Keratinocyte (primary cell): ENCODE data around the gene RBFOX1. TPM values are rescaled to one million over a fixed set of nuclear protein-coding genes. Genes with fewer than 3 reads are reported as not detected.

Experiments
- DNase-seq: peaks from one replicate; pipeline ENCODE4 v3.0.0-alpha.2; 2011; ENCODE audit warnings: low read depth, missing footprints, low spot score
- FAIRE-seq: peaks from 2 replicates; lab custom pipeline; 2011; peaks lifted over from hg19 to GRCh38; lab: Jason Lieb, UNC
- H2AFZ ChIP-seq: 2 replicates; pipeline ENCODE4 v1.6.0; 2012; ENCODE audit warnings: low read length, control low read depth, inconsistent platforms; ENCODE audit not compliant: control insufficient read depth
- H3K27ac ChIP-seq: 2 replicates; pipeline ENCODE4 v1.5.1; 2011; ENCODE audit warnings: low read length; ENCODE audit not compliant: control insufficient read depth, insufficient read depth
- H3K27me3 ChIP-seq: 3 replicates; pipeline ENCODE4 v1.6.0; 2011; ENCODE audit warnings: low read length; ENCODE audit not compliant: control insufficient read depth, insufficient read depth; ENCODE audit errors: extremely low read depth
- H3K36me3 ChIP-seq, 2 experiments: 2 replicates in 1 of 2; 3 replicates in 1 of 2; pipeline ENCODE4 v1.5.1; 2011; ENCODE audit warnings: low read length in 2 of 2, mild to moderate bottlenecking in 1 of 2; ENCODE audit not compliant: control insufficient read depth in 2 of 2, insufficient read depth in 2 of 2; ENCODE audit errors: extremely low read depth in 1 of 2
- H3K4me1 ChIP-seq: 3 replicates; pipeline ENCODE4 v1.5.1; 2011; ENCODE audit warnings: low read length; ENCODE audit not compliant: control insufficient read depth, insufficient read depth; ENCODE audit errors: extremely low read depth
- H3K4me2 ChIP-seq: 3 replicates; pipeline ENCODE4 v1.6.0; 2011; ENCODE audit warnings: low read depth, low read length; ENCODE audit not compliant: control insufficient read depth, insufficient read depth; ENCODE audit errors: extremely low read depth
- H3K4me3 ChIP-seq, 3 experiments: fragments of 200-600 bp in 1 of 3; sonication (generic) in 1 of 3; 2 replicates in 2 of 3; 3 replicates in 1 of 3; pipeline ENCODE4 v1.5.1; 2011 to 2016; ENCODE audit warnings: low read length in 3 of 3, mild to moderate bottlenecking in 3 of 3, control low read depth in 2 of 3, inconsistent platforms in 1 of 3, low read depth in 1 of 3, mixed read lengths in 1 of 3, mixed run types in 1 of 3, moderate library complexity in 1 of 3; ENCODE audit not compliant: control insufficient read depth in 2 of 3, insufficient read depth in 2 of 3; ENCODE audit errors: extremely low read depth in 1 of 3
- H3K79me2 ChIP-seq: 2 replicates; pipeline ENCODE4 v1.6.0; 2012; ENCODE audit warnings: low read length; ENCODE audit not compliant: control insufficient read depth, insufficient read depth
- H3K9ac ChIP-seq: 3 replicates; pipeline ENCODE4 v1.6.0; 2011; ENCODE audit warnings: low read length; ENCODE audit not compliant: control insufficient read depth, insufficient read depth; ENCODE audit errors: extremely low read depth
- H3K9me1 ChIP-seq: 3 replicates; pipeline ENCODE4 v1.6.0; 2011; ENCODE audit warnings: low read length; ENCODE audit not compliant: control insufficient read depth, insufficient read depth; ENCODE audit errors: extremely low read depth
- H3K9me3 ChIP-seq: 2 replicates; pipeline ENCODE4 v1.5.1; 2012; ENCODE audit warnings: low read depth, low read length; ENCODE audit not compliant: control insufficient read depth
- H4K20me1 ChIP-seq: 3 replicates; pipeline ENCODE4 v1.6.0; 2011; ENCODE audit warnings: low read length; ENCODE audit not compliant: control insufficient read depth, insufficient read depth; ENCODE audit errors: extremely low read depth
- CTCF ChIP-seq, 3 experiments: IDR thresholded peaks in 1 of 3; conservative IDR thresholded peaks in 1 of 3; optimal IDR thresholded peaks in 1 of 3; 2 replicates in 2 of 3; 3 replicates in 1 of 3; pipeline versions ENCODE3 to v1.5.1; 2011; ENCODE audit warnings: low read length in 3 of 3, mild to moderate bottlenecking in 3 of 3, moderate library complexity in 2 of 3, control low read depth in 1 of 3, inconsistent platforms in 1 of 3; ENCODE audit not compliant: insufficient read depth in 2 of 3; ENCODE audit errors: extremely low read depth in 1 of 3
- EZH2 ChIP-seq: IDR thresholded peaks from one replicate; pipeline ENCODE4 v1.6.1; 2012; ENCODE audit warnings: inconsistent platforms, mild to moderate bottlenecking, low read length, moderate library complexity
- dilution Hi-C: fragments of 300-500 bp; cut with MboI; formaldehyde crosslinking; loops from one replicate; pipeline ENCODE4 v1.7.0; 2020; ENCODE audit warnings: low sequenced_read_pairs; ENCODE audit not compliant: extremely low pct_ligation_motif_present
- polyA plus RNA-seq, 5 experiments: library from polyadenylated mRNA; depleted of rRNA in 3 of 5; stranded (reverse) in 3 of 5; stranded (forward) in 1 of 5; unstranded in 1 of 5; fragments of >200 nt; gene quantifications; 1 replicate in 1 of 5; 2 replicates in 3 of 5; 3 replicates in 1 of 5; pipeline versions ENCODE4 v1.2.1 to v1.2.3, GENCODE V29; 2011 to 2012; ENCODE audit warnings: missing spikeins in 2 of 5, low read depth in 1 of 5, low replicate concordance in 1 of 5

RBFOX1 gene
- polyA plus RNA-seq, 1 donor (not counting 4 experiments of a cell fraction or from before 2014, with no cell fraction given), result not detected

GRCh38 chr16:7547736-7548135, 215.1 kb downstream of the RBFOX1 start:
- H3K79me2 ChIP-seq, result no peaks in the 10 kb centered on the region
- no peaks in the 10 kb centered on the region for H3K36me3 ChIP-seq
- H2AFZ ChIP-seq, result no peak overlapping the region
- no peak overlapping the region for H3K4me2 ChIP-seq
- no peak for DNase-seq
- H3K9me1 ChIP-seq, result no peaks in the 10 kb centered on the region
- H3K27ac ChIP-seq, result no peak overlapping the region
- H3K9ac ChIP-seq, result no peak overlapping the region
- no peak for FAIRE-seq
- TF ChIP-seq EZH2 (no peak), CTCF (optimal IDR thresholded peaks at IDR 0.05 in 1 of 3, IDR thresholded peaks at IDR 0.05 in 1 of 3, conservative IDR thresholded peaks at IDR 0.05 in 1 of 3; ENCODE audit: extremely low read depth in 1 of 3, insufficient read depth in 2 of 3, low read length in 3 of 3) (no peak)
- H3K9me3 ChIP-seq, result peaks cover 5% of the 10 kb centered on the region
- no peaks in the 10 kb centered on the region for H3K27me3 ChIP-seq
- no peaks in the 10 kb centered on the region for H3K4me1 ChIP-seq
- no peaks in the 10 kb centered on the region for H4K20me1 ChIP-seq
- no peak overlapping the region for H3K4me3 ChIP-seq
- dilution Hi-C loops, result no loop called here

DNA sequence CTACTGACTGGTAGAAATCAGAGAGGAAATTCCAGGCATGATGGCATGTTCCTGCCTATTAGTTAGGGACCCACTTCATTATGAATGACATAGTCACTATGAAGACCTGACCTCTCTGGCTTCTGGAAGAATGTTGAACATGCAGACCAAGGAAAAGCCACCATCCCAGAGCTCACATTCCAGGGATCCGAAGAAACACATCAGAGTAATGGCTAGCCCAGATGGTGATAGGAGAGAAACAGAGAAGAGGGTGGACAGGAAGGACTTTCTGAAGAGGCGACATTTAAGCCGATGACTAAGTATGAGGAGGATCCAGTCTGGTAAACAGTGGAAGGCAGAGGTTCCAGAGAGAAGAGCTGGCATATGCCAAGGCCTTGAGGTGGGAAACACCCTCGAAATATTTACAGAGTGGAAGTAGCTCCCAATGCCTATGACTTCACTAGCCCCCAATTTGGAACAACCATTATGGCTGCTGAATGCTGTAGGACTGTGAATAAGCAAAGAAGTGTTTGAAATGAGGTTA, 216.2 kb downstream of the RBFOX1 start:
- Histone ChIP-seq H3K27ac (no peak overlapping the region), H4K20me1 (no peaks in the 10 kb centered on the region), H3K4me1 (no peaks in the 10 kb centered on the region), H3K79me2 (no peaks in the 10 kb centered on the region), H3K4me2 (no peak overlapping the region), H3K36me3 (no peaks in the 10 kb centered on the region), H3K9me1 (no peaks in the 10 kb centered on the region), H3K27me3 (no peaks in the 10 kb centered on the region), H3K9me3 (peaks cover 7% of the 10 kb centered on the region), H3K4me3 (no peak overlapping the region), H3K9ac (no peak overlapping the region), H2AFZ (no peak overlapping the region)
- no peak for TF ChIP-seq EZH2
- TF ChIP-seq CTCF (optimal IDR thresholded peaks at IDR 0.05 in 1 of 3, IDR thresholded peaks at IDR 0.05 in 1 of 3, conservative IDR thresholded peaks at IDR 0.05 in 1 of 3; ENCODE audit: extremely low read depth in 1 of 3, insufficient read depth in 2 of 3, low read length in 3 of 3), result no peak
- dilution Hi-C loops, result no loop called here
- DNase-seq (no peak), FAIRE-seq (no peak)
